Epithelial cell of proximal tubule (primary cell): ENCODE measurements around the gene ERN2. TPM values are rescaled to one million over a fixed set of nuclear protein-coding genes. Genes with fewer than 3 reads are reported as not detected.
"Not testable (repeated sequence)": the region's sequence is repeated elsewhere in the genome, so short reads cannot be mapped to it uniquely, and the experiment has no call there.

Experiments used
- DNase-seq: peaks from one replicate; pipeline ENCODE4 v3.0.0-alpha.2; 2011; ENCODE audit warnings: low read depth
- H3K4me3 ChIP-seq: 2 replicates; pipeline ENCODE4 v1.5.1; 2011; ENCODE audit warnings: low read depth, mild to moderate bottlenecking, low read length
- total RNA-seq: library from RNA; depleted of rRNA; stranded (reverse); fragments of >200 nt; gene quantifications from 2 replicates; pipeline ENCODE4 v1.2.3, GENCODE V29; 2015
- TF ChIP-seq, protein P1 (sequence below): conservative IDR thresholded peaks from 2 replicates; pipeline ENCODE4 v1.5.1; 2012; ENCODE audit warnings: low read depth, mild to moderate bottlenecking, low read length

Gene ERN2
- total RNA-seq, 1 donor from 2014 or later: 0.35 TPM

DNA sequence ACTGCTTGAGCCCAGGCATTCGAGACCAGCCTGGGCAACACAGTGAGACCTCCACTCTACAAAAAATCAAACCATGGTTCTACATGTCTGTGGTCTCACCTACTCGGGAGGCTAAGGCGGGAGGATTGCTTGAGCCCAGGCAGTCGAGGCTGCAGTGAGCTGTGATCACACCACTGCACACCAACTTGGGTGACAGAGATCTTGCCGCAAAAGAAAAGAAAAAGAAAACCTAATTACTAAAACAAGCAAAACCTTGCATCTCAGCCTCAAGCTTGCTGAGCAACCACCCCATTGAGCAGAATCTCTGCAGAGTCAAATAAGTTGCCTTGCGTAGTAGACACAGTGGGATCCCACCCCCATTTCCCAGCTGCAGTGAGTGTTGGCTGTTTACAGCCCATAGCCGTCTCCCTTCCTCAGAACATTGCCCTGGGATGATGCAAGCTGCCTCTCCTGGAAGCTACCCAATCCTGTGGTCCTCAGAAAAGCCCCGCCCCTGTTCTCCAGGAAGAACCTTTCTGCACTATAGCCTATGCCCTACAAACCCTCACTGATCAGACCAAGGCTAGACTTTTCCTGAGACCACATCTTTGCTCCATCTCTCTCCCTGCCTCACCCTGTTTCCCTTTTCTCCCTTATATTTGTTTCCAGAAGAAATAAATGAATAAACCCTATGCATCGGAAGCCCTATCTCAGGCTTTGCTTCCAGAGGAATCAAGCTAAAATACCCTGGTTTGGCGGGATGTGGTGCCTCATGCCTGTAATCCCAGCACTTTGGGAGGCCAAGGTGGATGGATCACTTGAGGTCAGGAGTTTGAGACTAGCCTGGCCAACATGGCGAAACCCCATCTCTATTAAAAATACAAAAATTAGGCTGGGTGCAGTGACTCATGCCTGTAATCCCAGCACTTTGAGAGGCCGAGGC, 16.7 kb upstream of the ERN2 start:
- DNase-seq: peak; percentile 10
- TF ChIP-seq, protein P1, sequence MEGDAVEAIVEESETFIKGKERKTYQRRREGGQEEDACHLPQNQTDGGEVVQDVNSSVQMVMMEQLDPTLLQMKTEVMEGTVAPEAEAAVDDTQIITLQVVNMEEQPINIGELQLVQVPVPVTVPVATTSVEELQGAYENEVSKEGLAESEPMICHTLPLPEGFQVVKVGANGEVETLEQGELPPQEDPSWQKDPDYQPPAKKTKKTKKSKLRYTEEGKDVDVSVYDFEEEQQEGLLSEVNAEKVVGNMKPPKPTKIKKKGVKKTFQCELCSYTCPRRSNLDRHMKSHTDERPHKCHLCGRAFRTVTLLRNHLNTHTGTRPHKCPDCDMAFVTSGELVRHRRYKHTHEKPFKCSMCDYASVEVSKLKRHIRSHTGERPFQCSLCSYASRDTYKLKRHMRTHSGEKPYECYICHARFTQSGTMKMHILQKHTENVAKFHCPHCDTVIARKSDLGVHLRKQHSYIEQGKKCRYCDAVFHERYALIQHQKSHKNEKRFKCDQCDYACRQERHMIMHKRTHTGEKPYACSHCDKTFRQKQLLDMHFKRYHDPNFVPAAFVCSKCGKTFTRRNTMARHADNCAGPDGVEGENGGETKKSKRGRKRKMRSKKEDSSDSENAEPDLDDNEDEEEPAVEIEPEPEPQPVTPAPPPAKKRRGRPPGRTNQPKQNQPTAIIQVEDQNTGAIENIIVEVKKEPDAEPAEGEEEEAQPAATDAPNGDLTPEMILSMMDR: no peak
- H3K4me3 ChIP-seq: no peak overlapping the region

DNA sequence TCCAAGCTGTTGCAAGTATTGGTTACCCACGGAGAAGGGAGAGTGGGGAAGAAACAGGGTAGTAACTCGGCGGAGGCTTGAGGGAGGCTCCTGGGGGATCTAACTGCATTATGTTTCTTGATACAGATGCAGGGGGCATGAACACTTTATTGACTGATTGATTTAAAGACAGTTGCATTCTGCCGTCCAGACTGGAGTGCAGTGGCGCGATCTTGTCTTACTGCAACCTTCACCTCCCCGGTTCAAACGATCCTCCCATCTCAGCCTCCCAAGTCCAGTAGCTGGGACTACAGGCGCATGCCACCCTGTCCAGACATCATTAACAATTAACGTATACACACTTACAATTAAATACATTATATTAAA, 15.1 kb upstream of the ERN2 start:
- no peak for DNase-seq
- H3K4me3 ChIP-seq: no peak overlapping the region
- TF ChIP-seq, protein P1: no peak

DNA sequence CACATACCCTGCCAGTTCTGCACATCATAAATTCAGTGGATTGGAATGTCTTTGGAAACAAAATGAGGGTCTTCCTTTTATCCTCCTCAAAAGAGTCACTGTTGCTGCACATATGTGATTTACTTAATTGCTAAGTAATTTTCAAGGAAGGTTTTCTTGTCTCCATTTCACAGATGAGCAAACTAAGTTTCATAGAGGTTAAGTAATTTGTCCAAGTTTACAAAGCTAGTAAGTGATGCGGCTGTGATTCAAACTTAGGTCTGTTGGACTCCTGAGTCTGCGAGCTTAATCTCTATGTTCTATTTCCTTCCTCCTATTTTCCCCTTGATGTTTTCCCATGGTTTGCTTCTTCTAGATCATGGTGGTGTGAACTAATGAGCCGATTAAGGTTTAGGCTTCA, 13.7 kb upstream of the ERN2 start:
- DNase-seq: no peak
- TF ChIP-seq, protein P1: no peak
- H3K4me3 ChIP-seq: no peak overlapping the region

GRCh38 chr16:23724785-23725131, 11.7 kb upstream of the ERN2 start:
- no peak overlapping the region for H3K4me3 ChIP-seq
- no peak for DNase-seq
- TF ChIP-seq, protein P1: no peak

DNA sequence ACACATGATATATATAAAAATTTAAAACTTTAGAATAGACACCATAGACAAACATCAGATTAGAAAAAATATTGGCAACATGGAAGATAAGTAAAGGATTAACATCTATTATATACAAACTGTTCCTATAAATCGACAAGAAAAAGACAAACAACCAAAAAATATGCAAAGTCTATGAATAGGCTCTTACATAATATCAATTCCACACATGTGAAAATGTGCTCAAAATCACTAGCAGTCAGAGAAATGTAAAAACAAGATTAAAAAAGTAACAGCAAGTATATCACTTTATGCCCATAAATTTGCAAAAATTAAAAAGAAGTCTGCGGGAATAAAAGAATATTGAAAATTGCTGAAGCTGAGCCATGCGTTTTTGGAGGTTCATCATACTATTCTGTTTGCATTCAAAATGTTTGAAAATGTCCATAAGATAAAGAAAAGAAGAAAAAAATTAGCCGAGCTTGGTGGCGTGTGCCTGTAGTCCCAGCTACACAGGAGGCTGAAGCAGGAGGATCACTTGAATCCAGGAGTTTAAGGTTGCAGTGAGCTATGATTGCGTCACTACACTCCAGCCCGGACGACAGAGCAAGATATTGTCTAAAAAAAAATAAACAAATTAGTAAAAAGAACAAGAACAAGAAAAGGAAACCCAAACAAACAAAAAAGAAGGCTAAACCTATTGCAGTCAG, 11.2 kb upstream of the ERN2 start:
- TF ChIP-seq, protein P1: no peak
- DNase-seq: no peak
- no peak overlapping the region for H3K4me3 ChIP-seq

DNA sequence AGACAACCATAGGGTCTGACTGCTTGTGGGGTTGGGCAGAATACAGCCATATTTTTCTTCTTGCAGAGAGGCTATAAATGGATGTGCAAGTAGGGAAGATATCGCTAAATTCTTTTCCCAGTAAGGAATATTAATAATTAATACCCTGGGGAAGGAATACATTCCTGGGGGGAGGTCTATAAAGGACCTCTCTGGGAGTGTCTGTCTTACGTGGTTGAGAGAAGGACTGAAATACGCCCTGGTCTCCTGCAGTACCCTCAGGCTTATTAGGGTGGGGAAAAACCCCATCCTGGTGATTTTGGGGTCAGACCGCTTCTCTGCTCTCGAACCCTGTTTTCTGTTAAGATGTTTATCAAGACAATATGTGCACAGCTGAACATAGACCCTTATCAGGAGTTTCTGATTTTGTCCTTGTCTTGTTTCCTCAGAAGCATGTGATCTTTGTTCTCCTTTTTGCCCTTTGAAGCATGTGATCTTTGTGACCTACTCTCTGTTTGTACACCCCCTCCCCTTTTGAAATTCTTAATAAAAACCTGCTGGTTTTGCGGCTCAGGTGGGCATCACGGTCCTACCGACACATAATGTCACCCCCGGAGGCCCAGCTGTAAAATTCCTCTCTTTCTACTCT, 9.7 kb upstream of the ERN2 start:
- not testable (repeated sequence) for H3K4me3 ChIP-seq, DNase-seq

GRCh38 chr16:23716484-23716883, 3.5 kb upstream of the ERN2 start:
- H3K4me3 ChIP-seq: no peak overlapping the region
- no peak for DNase-seq
- TF ChIP-seq, protein P1: no peak
